Ammon's horn (tissue), 1 donor: ENCODE results near the gene CTPS1.

ENCODE experiments used
- DNase-seq: peaks from one replicate; pipeline ENCODE4 v3.0.0-alpha.2; 2016; ENCODE audit warnings: low spot score

The CTPS1 gene

DNA sequence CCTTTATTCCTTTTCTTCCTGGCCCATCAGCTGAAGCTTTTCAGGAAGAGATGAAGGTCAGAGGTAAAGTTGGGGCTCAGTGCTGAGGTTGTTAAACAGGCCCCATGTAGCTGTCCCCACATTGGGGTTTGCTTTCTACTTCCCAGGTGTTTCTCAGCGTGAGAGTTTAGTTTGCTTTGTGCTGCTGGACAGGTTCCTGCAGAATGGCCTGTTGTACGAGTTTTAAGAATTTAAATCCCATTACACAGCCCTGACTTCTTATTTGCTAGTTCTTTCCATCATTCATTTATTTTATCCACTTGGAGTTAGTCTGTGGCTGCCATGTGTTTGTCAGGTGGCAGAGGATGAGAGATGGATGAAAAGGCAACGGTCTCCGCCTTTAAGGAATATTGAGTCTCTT is 19.2 kb downstream of the CTPS1 start:
- no peak for DNase-seq

DNA sequence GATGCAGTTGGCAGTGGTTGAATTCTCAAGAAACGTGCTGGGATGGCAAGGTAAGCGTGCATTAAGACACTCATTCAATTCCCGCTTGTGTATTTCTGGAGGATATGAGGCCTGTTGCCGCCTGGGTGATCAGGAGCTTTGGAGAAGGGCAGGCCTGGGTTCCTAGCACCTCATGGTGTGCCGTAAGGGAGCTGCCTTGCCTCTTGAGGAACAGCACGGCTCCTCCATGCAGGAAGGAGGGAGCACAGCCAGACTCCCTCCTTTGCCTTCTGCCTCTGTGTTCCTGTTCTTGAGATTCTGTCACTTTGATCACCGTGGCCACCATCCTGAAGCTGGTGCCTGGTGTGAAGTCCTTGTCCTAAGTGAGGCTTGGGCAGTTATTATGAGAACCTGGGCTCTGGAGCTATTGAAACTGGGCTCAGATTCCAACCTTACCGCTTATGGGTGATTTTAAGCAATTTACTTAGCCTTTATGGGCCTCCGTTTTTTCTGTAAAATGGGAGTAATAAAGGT is 23.7 kb downstream of the CTPS1 start:
- no peak for DNase-seq

DNA sequence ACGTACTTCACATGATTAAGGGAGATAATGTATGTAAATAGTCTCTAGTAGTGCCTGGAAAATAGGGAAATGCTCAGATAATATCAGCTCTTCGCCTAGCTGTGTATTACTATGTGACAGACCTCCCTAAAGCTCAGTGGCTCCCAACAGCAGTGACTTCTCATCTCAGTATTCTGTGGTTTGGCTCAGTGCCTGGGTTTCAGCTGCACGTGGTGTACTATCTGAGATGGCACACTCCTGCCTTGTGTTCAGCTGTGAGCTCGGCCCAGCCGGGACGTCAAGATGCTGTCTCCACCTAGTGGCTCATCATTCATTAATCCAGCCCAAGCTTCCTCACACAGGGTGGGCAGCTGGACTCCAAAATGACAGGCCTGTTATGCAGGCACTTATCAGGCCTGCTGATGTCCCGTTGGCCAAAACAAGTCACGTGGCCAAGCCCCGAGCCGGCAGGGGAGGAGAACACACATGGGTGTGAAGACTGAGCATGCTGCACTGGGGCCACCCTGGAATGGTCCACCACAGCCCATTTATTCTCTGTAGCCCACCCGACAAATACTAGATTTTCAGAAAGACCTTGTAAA is 24.2 kb downstream of the CTPS1 start:
- peak; percentile 97 for DNase-seq

DNA sequence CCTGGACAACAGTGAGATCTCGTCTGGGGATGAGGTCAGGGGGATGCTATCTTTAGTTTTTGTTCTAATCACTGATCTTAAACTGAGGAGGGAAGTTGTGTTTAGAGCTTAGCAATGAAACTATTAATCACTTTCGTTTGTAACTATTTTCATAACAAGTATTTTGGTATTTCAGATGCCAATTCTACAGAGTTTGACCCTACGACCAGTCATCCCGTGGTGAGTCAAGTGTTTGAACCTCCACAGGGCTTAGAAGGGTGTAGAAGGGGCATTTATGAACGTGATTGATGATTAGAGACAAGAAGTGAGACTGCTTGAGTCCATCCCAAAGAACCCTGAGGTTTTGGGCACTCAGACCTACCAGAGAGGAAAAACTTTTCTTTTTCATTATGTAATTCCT is 26.4 kb downstream of the CTPS1 start:
- no peak for DNase-seq

DNA sequence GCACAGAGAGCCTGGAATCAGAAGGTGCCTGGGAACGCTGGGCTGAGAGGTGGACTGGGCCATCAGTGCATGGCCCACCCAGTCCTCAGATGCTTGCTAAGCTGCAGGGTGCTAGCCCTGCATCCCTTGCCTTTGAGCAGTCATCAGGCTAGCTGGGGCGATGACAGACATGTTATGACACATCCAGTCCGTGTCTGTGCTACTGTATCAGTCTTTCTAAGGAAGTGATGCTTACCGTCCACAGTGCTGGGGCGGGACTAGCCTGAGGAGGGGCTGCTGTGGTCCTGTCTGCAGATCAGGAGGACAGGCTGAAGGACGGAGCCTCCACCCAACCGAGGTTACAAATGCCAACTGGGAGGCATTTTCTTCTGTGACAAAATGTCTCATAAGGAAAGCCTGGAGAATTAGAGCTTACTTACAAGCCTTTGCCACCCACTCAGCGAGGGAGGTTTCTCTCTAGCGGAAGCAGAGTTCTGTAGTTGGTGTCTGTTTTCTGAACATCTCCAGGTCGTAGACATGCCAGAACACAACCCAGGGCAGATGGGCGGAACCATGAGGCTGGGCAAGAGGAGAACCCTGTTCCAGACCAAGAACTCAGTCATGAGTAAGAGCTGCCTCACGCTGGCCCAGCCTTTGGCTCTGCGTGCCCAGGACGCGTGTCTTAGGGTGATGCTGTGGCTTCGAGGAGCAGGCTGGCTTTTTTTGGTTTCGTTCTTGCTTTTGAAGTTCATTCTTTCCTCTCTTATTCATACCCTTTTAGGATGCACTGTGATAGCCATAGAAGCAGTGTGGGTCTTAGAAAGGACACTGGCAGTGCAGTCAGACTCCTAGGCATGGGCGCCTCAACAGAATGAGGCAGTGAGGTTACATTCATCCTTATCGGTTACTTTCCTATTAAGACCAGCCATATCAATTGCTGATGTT is 27.7 kb downstream of the CTPS1 start:
- no peak for DNase-seq

DNA sequence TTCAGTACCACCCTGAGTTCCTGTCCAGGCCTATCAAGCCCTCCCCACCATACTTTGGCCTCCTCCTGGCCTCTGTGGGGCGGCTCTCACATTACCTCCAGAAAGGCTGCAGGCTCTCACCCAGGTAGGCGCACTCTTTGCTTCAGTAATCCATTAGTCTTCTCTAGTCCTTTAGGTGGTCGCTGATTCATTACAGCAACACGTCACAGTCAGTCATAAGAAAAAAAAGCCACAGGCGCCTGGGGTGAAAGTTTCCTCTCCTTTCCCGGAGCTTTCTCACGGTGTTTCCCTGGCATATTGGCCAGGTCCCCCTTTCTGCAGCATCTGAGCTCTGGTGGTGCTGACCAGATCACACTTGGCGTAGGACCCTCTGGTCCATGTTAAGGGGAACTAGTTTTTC is 30.0 kb downstream of the CTPS1 start:
- no peak for DNase-seq

DNA sequence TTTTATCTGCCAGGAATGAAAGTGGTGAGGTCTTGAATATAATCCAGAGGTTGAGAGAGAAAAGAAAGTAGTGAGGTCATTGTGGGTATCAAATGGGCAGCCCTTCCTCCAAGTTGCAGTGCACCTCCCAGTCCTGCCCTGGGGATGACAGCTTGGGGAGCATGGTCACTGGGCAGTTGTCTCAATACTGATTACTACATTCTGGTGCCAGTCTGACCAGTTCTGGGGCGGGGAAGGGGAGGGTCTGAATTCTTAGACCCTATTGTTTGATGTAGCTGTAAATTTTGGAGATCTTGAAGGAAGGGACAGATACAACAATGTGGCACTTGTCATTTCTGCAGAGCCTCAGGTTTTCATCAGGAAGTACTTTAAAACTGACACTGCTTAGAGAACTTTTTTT is 30.8 kb downstream of the CTPS1 start:
- no peak for DNase-seq

DNA sequence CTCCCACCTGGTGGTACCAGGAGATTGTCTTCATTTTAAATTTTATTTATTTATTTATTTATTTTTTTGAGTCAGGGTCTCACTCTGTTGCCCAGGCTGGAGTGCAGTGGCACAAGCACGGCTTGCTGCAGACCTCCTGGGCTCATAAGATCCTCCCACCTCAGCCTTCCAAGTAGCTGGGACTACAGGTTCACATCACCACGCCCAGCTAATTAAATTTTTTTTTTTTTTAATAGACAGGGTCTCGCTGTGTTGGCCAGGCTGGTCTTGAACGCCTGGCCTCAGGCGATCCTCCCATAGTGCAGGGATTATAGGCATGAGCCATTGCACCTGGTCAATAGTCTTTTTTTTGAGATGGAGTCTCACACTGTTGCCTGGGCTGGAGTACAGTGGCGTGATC is 33.5 kb downstream of the CTPS1 start:
- DNase-seq = no peak

DNA sequence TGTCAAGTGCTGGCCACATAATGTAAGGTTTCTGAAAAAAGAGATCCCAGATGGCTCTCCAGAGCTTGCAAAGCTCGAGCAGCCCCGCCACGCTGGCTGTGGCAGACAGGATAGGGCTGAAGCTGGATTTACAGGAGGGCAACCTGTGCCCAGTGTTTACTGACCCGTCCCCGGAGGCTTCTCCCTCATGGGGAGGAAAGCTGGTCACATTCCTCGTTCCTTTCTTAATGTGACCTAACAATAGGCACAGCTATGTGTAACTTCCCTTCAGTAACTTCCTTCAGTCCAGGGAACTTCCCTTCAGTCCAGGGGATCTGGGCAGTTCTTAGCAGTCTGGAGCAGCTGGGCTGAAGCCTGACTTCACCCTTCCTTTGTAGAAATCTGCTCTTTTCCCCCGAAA is 34.3 kb downstream of the CTPS1 start:
- no peak for DNase-seq

DNA sequence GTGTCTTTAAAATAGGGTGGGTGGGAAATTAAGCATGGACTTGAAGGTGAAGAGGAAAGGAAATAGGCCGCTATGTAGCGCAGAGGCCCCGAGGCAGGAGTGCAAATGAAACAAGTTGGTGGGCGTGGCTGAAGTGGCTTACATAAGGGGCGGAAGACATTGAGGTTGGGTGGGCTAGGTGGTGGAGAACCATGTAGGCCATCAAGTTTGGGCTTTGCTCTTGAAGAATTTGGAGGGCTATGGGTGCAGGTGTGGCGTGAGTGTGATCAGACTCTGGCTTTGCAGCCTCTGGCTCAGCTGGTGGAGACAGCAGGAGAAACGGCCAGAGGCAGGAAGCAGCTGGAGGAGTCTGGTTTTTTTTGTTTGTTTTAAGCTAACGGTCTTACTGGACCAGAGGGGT is 35.4 kb downstream of the CTPS1 start:
- no peak for DNase-seq

DNA sequence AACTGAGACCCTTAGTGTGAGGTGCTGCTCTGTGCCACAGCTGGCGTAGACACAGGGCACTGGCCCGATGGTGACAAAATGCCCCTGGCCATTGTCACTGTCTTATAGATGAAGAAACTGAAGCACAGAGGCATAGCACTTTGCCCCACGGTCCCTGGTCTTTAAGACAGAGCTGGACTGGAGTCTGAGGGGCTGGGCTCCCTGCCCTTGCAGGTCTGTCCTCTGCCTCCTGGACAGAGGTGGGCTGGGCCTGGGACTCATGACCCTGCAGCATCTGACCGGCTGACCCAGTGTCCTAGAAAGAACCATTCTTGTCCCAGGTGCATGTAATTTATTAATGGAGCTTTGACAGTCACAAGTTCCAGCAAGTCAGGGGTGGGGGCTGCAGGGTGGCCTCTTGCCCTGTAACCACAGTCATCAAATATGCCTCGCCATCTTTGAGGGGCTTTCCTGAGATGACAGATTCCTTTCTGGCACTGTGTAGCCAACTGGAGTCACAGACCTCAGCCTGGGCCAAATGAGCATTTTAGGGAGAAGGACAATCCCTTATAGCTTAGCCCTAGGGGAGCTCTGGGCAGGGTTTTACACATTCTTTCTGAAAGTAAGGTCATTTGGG is 35.9 kb downstream of the CTPS1 start:
- DNase-seq = no peak

DNA sequence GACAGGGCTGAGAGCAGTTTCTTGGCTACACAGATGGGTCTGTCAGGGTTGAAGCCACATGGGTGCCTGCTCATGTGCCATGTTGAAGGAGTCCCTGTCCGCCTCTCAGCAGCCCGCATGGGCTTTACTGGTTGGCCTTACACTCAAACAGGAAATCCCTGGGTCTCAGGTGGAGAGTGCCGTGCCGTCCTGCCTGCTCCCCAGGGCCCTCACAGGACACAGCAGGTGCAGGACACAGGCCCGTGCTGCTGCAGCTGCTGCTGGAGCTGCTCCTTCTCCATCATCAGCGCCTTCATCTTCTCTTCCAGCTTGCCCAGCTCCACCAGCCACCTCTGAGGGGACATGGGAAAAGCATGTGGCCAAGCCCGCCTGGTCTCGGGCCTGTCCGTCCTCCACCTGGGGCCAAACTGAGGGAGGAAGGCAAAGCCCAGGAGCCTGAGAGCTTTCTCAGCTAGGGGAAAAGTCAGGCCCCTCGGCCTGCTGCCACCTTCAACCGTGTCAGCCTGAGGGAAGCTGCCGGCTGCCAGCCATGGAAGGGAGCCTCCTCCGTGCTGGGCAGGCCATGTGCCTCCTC is 36.5 kb downstream of the CTPS1 start:
- DNase-seq = no peak

DNA sequence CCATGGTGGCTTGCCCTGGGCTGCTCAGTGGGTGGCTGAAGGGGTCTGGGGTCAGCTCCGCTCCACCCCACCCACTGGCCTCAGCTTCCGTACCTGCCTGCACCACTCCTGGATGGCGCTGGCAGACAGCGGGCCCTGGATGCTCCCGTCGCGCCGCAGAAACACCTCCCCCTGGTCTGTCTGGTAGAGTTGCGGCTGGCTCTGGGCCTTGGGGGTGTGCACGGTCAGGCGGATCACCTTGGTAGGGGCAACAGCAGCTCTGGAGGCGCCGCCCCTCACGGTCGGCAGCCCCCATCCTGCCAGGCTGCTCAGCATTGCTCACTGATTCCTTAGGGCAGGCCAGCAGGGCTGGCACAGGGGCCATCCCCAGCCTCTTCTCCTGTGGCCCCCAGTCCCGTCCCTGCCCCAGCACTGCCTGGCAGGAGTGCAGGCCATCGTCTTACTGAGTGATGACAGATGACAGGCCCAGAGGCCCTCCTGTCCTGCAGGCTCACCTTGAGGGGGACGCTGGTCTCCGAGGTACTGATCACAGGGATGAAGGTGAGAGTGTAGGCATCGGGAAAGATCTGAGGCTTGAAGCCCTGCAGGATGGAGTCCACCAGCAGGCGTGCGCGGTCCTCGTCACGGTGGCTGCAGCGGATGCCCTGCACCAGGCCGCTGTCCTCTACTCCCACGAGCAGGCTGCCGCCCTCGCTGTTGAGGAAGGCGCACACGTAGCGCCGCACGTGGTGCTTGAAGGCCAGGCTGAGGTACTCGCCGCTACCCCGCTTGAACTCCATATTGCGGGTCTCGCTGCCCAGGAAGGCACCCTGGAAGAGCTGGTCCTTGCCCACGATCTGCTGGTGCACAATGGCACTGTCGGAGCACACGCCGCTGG is 37.9 kb downstream of the CTPS1 start:
- DNase-seq = no peak

DNA sequence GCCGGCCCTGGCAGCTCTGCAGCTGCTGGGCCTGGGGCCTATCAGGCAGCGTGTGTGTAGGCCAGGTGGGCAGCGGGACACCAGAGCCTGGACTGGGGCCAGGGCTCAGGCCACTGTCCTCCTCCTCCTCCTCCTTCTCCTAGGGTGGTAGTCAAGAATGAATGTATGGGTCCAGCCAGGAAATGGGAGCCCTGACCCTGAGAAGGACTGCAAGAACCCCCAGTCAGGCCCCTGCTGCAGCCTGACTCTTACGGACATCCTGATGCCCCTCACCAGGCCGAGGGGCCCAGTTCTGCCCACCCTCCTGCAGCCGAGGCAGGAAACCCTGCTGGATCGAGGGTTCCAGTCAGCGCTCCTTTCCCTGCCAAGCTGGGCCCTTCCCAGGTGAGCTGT is 38.5 kb downstream of the CTPS1 start:
- DNase-seq = no peak

DNA sequence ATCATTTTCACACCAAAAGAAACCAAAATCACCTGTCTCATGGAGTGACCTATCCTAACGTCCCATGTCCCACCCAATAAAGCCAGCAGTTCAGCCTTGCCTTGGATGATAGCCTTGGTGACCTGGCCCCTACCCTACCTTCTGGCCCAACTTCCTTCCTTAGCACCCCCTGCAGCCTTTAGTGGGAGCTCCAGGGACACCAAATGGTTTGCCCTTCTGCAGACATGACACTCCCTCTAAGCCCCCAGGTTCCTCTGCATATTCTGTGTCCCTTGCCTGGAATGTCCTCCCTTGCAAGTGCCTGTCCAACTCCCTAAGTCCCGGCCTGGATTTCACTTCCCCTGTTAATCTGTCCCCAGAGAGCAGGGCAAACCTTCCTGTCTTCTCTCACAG is 39.9 kb downstream of the CTPS1 start:
- DNase-seq = no peak

DNA sequence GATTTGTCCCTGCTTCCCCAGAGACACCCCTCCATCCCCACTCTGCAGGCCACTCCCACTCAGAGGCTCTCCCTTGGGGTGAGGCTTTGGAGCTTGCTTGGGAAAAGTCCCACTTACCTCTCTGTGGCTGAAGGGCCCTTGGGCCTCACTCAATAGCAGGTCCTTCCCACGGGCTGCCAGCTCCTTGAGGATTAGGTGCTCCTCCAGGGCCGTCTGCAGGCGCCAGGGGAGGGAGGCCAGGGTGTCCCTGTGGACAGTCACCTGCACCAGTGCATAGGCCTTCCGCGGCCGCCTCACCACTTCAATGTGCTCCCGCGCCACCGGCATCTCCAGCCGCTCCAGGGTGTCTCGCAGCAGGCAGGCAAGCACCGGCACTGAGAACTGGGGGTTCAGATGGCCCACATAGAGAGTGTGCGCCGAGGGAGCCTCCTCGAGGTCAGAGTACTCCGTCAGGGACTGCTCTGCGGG is 40.6 kb downstream of the CTPS1 start:
- DNase-seq = no peak

DNA sequence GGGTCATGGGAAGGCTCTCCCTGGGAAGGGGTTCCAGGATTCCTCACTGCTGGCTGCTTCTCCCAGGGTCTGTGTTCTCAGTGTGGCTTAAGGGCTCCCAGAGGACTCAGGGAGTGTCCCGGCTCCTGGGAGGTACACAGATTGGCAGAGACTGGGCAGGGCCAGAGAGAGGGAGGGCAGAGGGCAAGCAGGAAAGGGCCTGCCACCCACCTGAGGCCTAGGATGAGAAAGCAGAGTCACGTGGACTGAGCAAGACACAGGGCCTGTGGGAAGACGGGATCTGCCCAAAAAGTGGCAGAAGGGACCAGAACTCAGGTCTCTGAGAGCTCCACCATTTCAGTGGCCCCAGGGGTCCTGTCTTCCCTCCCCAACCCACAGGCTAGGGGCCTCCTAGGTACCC is 41.2 kb downstream of the CTPS1 start:
- DNase-seq = no peak

DNA sequence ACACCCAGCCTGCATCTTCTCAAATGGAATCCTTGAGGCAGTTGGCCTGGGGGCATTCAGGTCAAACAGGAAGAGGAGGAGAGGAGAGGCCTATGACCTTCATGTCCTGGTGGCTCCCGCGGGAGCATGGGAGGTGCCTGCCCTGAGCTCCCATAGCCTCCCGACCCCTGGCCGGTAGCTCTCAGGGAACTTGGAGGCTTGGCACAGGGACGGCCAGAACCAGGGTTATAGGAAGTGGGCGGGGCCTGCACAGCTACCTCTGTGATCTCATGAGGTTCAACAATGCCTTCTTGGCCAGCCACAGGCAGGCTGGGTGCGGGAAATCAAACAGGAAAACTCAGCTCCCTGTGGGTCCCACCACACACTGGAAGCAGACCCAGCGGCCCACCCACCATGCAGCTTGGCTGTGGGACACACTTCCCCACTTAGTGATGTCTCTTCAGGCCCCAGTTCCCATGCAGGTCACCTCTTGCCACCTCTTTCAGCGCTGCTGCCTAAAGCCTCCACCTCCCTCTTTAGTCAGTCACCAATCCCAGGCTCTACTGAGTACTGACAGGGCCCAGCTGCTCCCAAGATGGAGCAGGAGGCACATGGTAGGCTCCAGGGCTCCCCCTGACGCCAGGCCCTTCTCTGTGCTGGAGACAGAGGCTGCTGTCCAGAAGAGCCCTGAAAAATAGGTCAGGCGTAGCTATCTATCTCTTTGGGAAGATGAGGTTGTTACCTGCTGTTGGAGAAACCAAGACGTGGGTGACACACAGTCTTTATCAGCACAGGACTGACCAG is 42.2 kb downstream of the CTPS1 start, which contains the start of gene SLFNL1:
SLFNL1 (minus strand) TSS at position 200 of the 783 bp plus-strand sequence. CDS start 1,065 bp downstream, outside the sequence.
- DNase-seq = no peak

DNA sequence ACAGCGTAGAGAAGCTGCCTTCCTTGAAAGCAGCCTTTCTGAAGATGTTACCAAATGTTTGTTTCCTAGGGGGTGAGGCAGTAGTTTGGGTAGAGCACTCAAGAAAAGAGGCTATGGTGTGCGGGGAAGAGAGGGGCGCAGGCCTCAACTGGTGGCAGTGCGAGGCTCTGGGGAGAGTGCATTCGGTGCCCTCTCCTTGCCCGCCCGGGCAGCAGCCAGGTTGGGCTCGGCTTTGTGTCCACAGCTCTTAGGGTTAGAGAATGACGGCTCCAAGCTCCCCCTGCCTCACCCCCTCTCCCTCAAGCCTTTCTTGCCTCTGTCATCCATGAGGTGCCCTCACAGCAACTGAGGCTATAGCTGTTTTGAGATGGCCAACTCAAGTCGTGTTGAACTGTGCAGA is 42.9 kb downstream of the CTPS1 start:
- no peak for DNase-seq

DNA sequence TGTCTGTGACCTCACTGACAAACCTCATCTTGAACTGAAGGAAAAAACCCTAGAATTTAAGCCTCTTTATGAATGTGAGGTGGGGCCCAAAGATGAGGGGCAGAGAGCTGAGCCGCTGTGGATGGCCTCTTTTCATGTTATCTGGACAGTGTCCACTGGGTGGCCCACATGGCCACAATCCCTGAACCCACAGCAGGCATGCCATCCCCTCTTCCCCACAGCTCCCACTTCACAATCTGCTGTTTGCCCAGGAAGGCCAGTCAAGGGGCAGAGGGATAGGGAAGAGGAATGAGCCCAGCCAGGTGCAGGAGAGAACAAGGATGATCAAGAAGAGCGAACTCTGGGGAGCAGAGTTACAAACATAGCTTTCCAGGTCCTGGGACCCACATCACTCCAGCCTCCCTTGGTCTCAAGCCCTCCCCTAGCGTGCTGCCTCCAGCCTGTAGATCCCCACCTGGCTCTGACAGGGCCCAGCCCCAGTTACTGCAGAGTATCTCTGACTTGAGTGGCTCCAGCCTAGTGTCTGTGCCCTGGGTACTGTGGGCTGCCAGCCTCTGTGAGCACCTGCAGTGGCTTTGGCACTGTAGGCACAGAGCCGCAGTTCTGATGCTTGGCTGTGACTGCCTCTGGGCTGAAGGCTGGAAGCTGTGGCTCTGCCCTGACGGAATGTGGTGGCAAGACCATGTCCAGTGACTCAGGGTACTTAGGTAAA is 43.9 kb downstream of the CTPS1 start:
- DNase-seq = no peak
